GM12878 (cell line): ENCODE results near the gene MALRD1.

Source experiments
- BMI1 ChIP-seq: fragments of 450-650 bp; IDR thresholded peaks from 2 replicates; pipeline ENCODE4 v1.6.1; 2016; ENCODE audit warnings: mild to moderate bottlenecking, moderate library complexity, borderline replicate concordance
- CEBPB ChIP-seq, 2 experiments: fragments of 150-350 bp in 1 of 2; IDR thresholded peaks; 2 replicates each; pipeline ENCODE4 v1.6.1; 2012 to 2014; ENCODE audit warnings: low read depth in 2 of 2, low read length in 2 of 2, borderline replicate concordance in 1 of 2, inconsistent platforms in 1 of 2
- EZH2 ChIP-seq: IDR thresholded peaks from 2 replicates; pipeline ENCODE4 v1.6.1; 2012; ENCODE audit warnings: low read depth, mild to moderate bottlenecking, control low read depth, inconsistent platforms, low read length, borderline replicate concordance; ENCODE audit not compliant: control insufficient read depth
- JUND ChIP-seq: IDR thresholded peaks from 2 replicates; pipeline ENCODE4 v1.6.1; 2012; ENCODE audit warnings: low read depth, mild to moderate bottlenecking, low read length, improper control_type of control experiment, moderate library complexity
- POLR2AphosphoS5 ChIP-seq: IDR thresholded peaks from 2 replicates; pipeline ENCODE4 v1.6.1; 2011; ENCODE audit warnings: mild to moderate bottlenecking, low read length, inconsistent platforms
- RAD21 ChIP-seq: IDR thresholded peaks from 2 replicates; pipeline ENCODE4 v1.6.1; 2011; ENCODE audit warnings: mild to moderate bottlenecking, low read depth, low read length, moderate library complexity; ENCODE audit not compliant: insufficient read depth
- RFX5 ChIP-seq: IDR thresholded peaks from 2 replicates; pipeline ENCODE4 v1.6.1; 2011; ENCODE audit warnings: low read depth, low read length, improper control_type of control experiment
- SP1 ChIP-seq: IDR thresholded peaks from one replicate; pipeline ENCODE4 v1.6.1; 2011; ENCODE audit warnings: low read depth, low read length
- TF ChIP-seq, protein P1 (sequence below), 3 experiments: IDR thresholded peaks in 2 of 3; conservative IDR thresholded peaks in 1 of 3; 2 replicates each; pipeline ENCODE4 v1.5.1; 2011; ENCODE audit warnings: low read depth in 3 of 3, low read length in 3 of 3, mild to moderate bottlenecking in 3 of 3, control low read depth in 2 of 3, moderate library complexity in 2 of 3, inconsistent platforms in 1 of 3, mixed read lengths in 1 of 3; ENCODE audit not compliant: control insufficient read depth in 2 of 3, insufficient read depth in 1 of 3; ENCODE audit errors: extremely low read depth in 1 of 3

DNA sequence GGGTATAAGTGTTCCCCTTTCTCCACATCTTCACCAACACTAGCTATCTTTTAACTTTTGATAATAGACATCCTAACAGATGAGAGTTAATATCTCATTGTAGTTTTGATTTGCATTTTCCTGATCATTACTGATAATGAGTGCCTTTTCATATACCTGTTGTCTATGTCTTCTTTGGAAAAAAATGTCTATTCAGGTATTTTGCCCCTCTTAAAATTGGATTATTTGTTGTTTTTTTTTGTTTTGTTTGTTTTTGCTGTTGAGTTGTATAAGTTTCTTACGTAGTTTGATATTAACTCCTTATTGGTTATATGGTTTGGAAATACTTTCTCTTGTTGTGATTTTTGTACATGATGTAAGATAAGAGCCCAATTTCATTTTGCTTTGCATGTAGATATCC, 214.7 kb downstream of the MALRD1 start:
- TF ChIP-seq, protein P1, sequence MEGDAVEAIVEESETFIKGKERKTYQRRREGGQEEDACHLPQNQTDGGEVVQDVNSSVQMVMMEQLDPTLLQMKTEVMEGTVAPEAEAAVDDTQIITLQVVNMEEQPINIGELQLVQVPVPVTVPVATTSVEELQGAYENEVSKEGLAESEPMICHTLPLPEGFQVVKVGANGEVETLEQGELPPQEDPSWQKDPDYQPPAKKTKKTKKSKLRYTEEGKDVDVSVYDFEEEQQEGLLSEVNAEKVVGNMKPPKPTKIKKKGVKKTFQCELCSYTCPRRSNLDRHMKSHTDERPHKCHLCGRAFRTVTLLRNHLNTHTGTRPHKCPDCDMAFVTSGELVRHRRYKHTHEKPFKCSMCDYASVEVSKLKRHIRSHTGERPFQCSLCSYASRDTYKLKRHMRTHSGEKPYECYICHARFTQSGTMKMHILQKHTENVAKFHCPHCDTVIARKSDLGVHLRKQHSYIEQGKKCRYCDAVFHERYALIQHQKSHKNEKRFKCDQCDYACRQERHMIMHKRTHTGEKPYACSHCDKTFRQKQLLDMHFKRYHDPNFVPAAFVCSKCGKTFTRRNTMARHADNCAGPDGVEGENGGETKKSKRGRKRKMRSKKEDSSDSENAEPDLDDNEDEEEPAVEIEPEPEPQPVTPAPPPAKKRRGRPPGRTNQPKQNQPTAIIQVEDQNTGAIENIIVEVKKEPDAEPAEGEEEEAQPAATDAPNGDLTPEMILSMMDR (IDR thresholded peaks at IDR 0.05 in 2 of 3, conservative IDR thresholded peaks at IDR 0.05 in 1 of 3; ENCODE audit: control insufficient read depth in 2 of 3, extremely low read depth in 1 of 3, insufficient read depth in 1 of 3, low read depth in 3 of 3, low read length in 3 of 3) = no peak
- TF ChIP-seq EZH2 (no peak), JUND (no peak), CEBPB (IDR thresholded peaks at IDR 0.05; ENCODE audit: borderline replicate concordance in 1 of 2, low read depth in 2 of 2, low read length in 2 of 2) (no peak), RAD21 (no peak), BMI1 (no peak), POLR2AphosphoS5 (no peak), RFX5 (no peak), SP1 (no peak)
